Fibroblast of lung (primary cell): ENCODE measurements around the gene WNT9A. TPM values are rescaled to one million over a fixed set of nuclear protein-coding genes. Genes with fewer than 3 reads are reported as not detected.

ENCODE experiments used
- DNase-seq, 2 donors: peaks; one replicate each; pipeline versions ENCODE4 v3.0.0 to v3.0.0-alpha.2; 2010; ENCODE audit warnings: low read depth in 2 of 2
- H2AFZ ChIP-seq: 2 replicates; pipeline ENCODE4 v1.5.1; 2012; ENCODE audit warnings: low read length, control low read depth, inconsistent platforms
- H3K27ac ChIP-seq: 2 replicates; pipeline ENCODE4 v1.5.1; 2011; ENCODE audit warnings: low read length, control low read depth; ENCODE audit not compliant: insufficient read depth
- H3K27me3 ChIP-seq: 2 replicates; pipeline ENCODE4 v1.5.1; 2011; ENCODE audit warnings: mild to moderate bottlenecking, low read length; ENCODE audit not compliant: control insufficient read depth, insufficient read depth
- H3K36me3 ChIP-seq: 2 replicates; pipeline ENCODE4 v1.5.1; 2011; ENCODE audit warnings: low read length; ENCODE audit not compliant: control insufficient read depth, insufficient read depth
- H3K4me1 ChIP-seq: 2 replicates; pipeline ENCODE4 v1.5.1; 2011; ENCODE audit warnings: low read length; ENCODE audit not compliant: control insufficient read depth, insufficient read depth; ENCODE audit errors: extremely low read depth
- H3K4me2 ChIP-seq: 2 replicates; pipeline ENCODE4 v1.5.1; 2011; ENCODE audit warnings: low read length, control low read depth; ENCODE audit not compliant: insufficient read depth; ENCODE audit errors: extremely low read depth
- H3K4me3 ChIP-seq, 4 experiments: fragments of 200-600 bp in 1 of 4; sonication (generic) in 1 of 4; replicated peaks in 1 of 4; 2 replicates each; pipeline ENCODE4 v1.5.1; 2011 to 2016; ENCODE audit warnings: low read length in 4 of 4, low read depth in 3 of 4, mild to moderate bottlenecking in 3 of 4, control low read depth in 2 of 4, inconsistent platforms in 1 of 4, mixed read lengths in 1 of 4; ENCODE audit not compliant: insufficient read depth in 1 of 4; ENCODE audit errors: control extremely low read depth in 1 of 4
- H3K79me2 ChIP-seq: 2 replicates; pipeline ENCODE4 v1.5.1; 2012; ENCODE audit warnings: mild to moderate bottlenecking, low read length, inconsistent platforms; ENCODE audit not compliant: control insufficient read depth, insufficient read depth
- H3K9ac ChIP-seq: 2 replicates; pipeline ENCODE4 v1.5.1; 2011; ENCODE audit warnings: mild to moderate bottlenecking, low read length, control low read depth; ENCODE audit not compliant: insufficient read depth
- H3K9me3 ChIP-seq: 2 replicates; pipeline ENCODE4 v1.5.1; 2012; ENCODE audit warnings: low read depth, low read length; ENCODE audit not compliant: control insufficient read depth, insufficient read depth
- H4K20me1 ChIP-seq: 2 replicates; pipeline ENCODE4 v1.5.1; 2011; ENCODE audit warnings: low read length; ENCODE audit not compliant: control insufficient read depth, insufficient read depth; ENCODE audit errors: extremely low read depth
- EZH2 ChIP-seq: IDR thresholded peaks from 2 replicates; pipeline ENCODE4 v1.5.1; 2012; ENCODE audit warnings: low read length, control low read depth, mild to moderate bottlenecking; ENCODE audit errors: missing control alignments
- polyA plus RNA-seq, 2 donors: library from polyadenylated mRNA; depleted of rRNA in 1 of 2; stranded (reverse) in 1 of 2; unstranded in 1 of 2; fragments of >200 nt; gene quantifications; 2 replicates each; pipeline ENCODE4 v1.2.1, GENCODE V29; 2011 to 2012; ENCODE audit warnings: missing spikeins in 1 of 2
- total RNA-seq: library from RNA; depleted of rRNA; stranded (reverse); fragments of >200 nt; gene quantifications from 2 replicates; pipeline ENCODE4 v1.2.1, GENCODE V29; 2014
- TF ChIP-seq, protein P1 (sequence below), 2 donors: IDR thresholded peaks in 1 of 2; conservative IDR thresholded peaks in 1 of 2; 1 replicate in 1 of 2; 2 replicates in 1 of 2; pipeline ENCODE4 v1.5.1; 2011 to 2012; ENCODE audit warnings: low read length in 2 of 2, control low read depth in 1 of 2, inconsistent platforms in 1 of 2, low read depth in 1 of 2, mild to moderate bottlenecking in 1 of 2

Gene WNT9A
- total and polyA plus RNA-seq, 2 donors (not counting 1 experiment from before 2014, with no cell fraction given), result 1.0 to 5.3 TPM

DNA sequence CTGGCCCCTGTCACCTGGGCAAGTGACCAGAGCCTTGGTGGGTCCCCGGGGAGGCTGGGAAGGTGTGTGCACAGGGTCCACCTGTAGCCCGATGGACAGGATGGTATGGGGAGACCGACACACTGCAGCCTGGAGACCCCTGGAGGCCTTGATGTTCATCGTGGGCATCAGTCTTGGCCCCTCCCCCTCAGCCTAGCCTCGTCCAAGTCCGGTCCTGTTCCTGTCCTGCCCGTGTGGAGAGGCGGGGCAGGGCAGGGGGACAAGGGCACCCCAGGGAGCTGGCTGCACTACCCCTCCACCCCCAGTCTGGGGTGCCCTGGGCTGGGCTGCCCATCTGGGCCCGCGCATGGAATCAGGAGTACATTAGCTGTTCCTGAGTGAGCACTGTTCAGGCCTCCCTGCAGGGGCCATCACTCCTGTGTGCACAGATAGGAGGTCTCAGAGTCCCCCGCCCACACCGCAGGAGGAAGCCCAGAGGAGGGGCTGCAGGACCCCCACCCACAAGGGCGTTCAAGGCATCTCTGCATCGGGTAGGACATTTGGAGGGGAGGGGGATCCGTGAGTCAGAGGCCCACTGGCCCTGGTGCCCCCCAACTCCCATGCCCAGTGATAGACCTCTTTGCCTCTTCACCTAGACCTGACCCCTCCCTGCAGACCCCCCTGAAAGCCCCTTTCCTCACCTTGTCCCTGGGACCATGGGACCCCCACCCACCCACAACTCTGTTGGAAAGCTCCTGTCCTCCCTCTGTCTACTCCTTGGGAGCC lies 63.2 kb downstream of the WNT9A start:
- TF ChIP-seq EZH2, result no peak
- TF ChIP-seq, protein P1, sequence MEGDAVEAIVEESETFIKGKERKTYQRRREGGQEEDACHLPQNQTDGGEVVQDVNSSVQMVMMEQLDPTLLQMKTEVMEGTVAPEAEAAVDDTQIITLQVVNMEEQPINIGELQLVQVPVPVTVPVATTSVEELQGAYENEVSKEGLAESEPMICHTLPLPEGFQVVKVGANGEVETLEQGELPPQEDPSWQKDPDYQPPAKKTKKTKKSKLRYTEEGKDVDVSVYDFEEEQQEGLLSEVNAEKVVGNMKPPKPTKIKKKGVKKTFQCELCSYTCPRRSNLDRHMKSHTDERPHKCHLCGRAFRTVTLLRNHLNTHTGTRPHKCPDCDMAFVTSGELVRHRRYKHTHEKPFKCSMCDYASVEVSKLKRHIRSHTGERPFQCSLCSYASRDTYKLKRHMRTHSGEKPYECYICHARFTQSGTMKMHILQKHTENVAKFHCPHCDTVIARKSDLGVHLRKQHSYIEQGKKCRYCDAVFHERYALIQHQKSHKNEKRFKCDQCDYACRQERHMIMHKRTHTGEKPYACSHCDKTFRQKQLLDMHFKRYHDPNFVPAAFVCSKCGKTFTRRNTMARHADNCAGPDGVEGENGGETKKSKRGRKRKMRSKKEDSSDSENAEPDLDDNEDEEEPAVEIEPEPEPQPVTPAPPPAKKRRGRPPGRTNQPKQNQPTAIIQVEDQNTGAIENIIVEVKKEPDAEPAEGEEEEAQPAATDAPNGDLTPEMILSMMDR (conservative IDR thresholded peaks at IDR 0.05 in 1 of 2, IDR thresholded peaks at IDR 0.05 in 1 of 2; ENCODE audit: low read depth in 1 of 2, low read length in 2 of 2), result no peak
- H3K36me3 ChIP-seq, result no peaks in the 10 kb centered on the region
- no peaks in the 10 kb centered on the region for H3K27me3 ChIP-seq
- DNase-seq, result no peak
- H3K4me2 ChIP-seq, result no peak overlapping the region
- no peak overlapping the region for H3K27ac ChIP-seq
- no peak overlapping the region for H3K4me3 ChIP-seq
- H2AFZ ChIP-seq, result no peak overlapping the region
- peaks cover 2% of the 10 kb centered on the region for H3K4me1 ChIP-seq
- H3K79me2 ChIP-seq, result no peaks in the 10 kb centered on the region
- no peak overlapping the region for H3K9ac ChIP-seq
- H4K20me1 ChIP-seq, result no peaks in the 10 kb centered on the region
- H3K9me3 ChIP-seq, result no peaks in the 10 kb centered on the region

- Histone ChIP-seq H3K27ac (no peak overlapping the region), H4K20me1 (no peaks in the 10 kb centered on the region), H2AFZ (no peak overlapping the region), H3K4me2 (no peak overlapping the region), H3K9ac (no peak overlapping the region), H3K4me3 (no peak overlapping the region), H3K79me2 (no peaks in the 10 kb centered on the region), H3K27me3 (no peaks in the 10 kb centered on the region), H3K36me3 (no peaks in the 10 kb centered on the region), H3K4me1 (peaks cover 2% of the 10 kb centered on the region), H3K9me3 (no peaks in the 10 kb centered on the region)
- no peak for DNase-seq
- TF ChIP-seq, protein P1 (conservative IDR thresholded peaks at IDR 0.05 in 1 of 2, IDR thresholded peaks at IDR 0.05 in 1 of 2; ENCODE audit: low read depth in 1 of 2, low read length in 2 of 2), result no peak
- no peak for TF ChIP-seq EZH2
Observed at GRCh38 chr1:227883641-227884301, 64.0 kb downstream of the WNT9A start.

- Histone ChIP-seq H3K36me3 (no peaks in the 10 kb centered on the region), H3K9me3 (no peaks in the 10 kb centered on the region), H3K4me1 (peaks cover 2% of the 10 kb centered on the region), H3K79me2 (no peaks in the 10 kb centered on the region), H2AFZ (no peak overlapping the region), H3K9ac (no peak overlapping the region), H3K4me2 (no peak overlapping the region), H3K4me3 (no peak overlapping the region), H3K27ac (no peak overlapping the region), H4K20me1 (no peaks in the 10 kb centered on the region), H3K27me3 (no peaks in the 10 kb centered on the region)
- no peak for TF ChIP-seq EZH2
- TF ChIP-seq, protein P1 (conservative IDR thresholded peaks at IDR 0.05 in 1 of 2, IDR thresholded peaks at IDR 0.05 in 1 of 2; ENCODE audit: low read depth in 1 of 2, low read length in 2 of 2), result no peak
- no peak for DNase-seq
Observed at GRCh38 chr1:227883073-227883520, 64.6 kb downstream of the WNT9A start.
